DOHH2 (cell line): ENCODE results near the gene WRAP53.

ENCODE experiments used
- H3F3A ChIP-seq: fragments of 200-600 bp; sonication (generic), shearing (Covaris generic); 2 replicates; pipeline ENCODE4 v1.6.0; 2016; ENCODE audit warnings: antibody characterized with exemption, mild to moderate bottlenecking; ENCODE audit not compliant: control insufficient read depth, insufficient read depth
- H3K27ac ChIP-seq: fragments of 200-600 bp; sonication (generic); 2 replicates; pipeline ENCODE4 v1.5.1; 2014; ENCODE audit warnings: low read depth, mild to moderate bottlenecking, low read length, moderate library complexity
- H3K27me3 ChIP-seq: fragments of 200-600 bp; sonication (generic); 2 replicates; pipeline ENCODE4 v1.6.1; 2014; ENCODE audit warnings: mild to moderate bottlenecking, low read length, mixed read lengths; ENCODE audit not compliant: control insufficient read depth
- H3K36me3 ChIP-seq: fragments of 200-600 bp; sonication (generic); 2 replicates; pipeline ENCODE4 v1.6.1; 2014; ENCODE audit warnings: mild to moderate bottlenecking, low read length, moderate library complexity, mixed read lengths; ENCODE audit not compliant: control insufficient read depth
- H3K4me1 ChIP-seq: fragments of 200-600 bp; sonication (generic); 2 replicates; pipeline ENCODE4 v1.6.1; 2014; ENCODE audit warnings: mild to moderate bottlenecking, low read length, mixed read lengths; ENCODE audit not compliant: control insufficient read depth
- H3K4me2 ChIP-seq: fragments of 200-600 bp; sonication (generic); 2 replicates; pipeline ENCODE4 v1.6.0; 2014; ENCODE audit warnings: mild to moderate bottlenecking, low read length, moderate library complexity
- H3K4me3 ChIP-seq: fragments of 200-600 bp; sonication (generic); 2 replicates; pipeline ENCODE4 v1.5.1; 2014; ENCODE audit warnings: mild to moderate bottlenecking, low read length, mixed read lengths
- H3K79me2 ChIP-seq: fragments of 200-600 bp; sonication (generic); 2 replicates; pipeline ENCODE4 v1.6.1; 2014; ENCODE audit warnings: mild to moderate bottlenecking, low read length, mixed read lengths; ENCODE audit not compliant: control insufficient read depth
- H3K9me2 ChIP-seq: fragments of 200-600 bp; sonication (generic); replicated peaks from 2 replicates; pipeline ENCODE4 v1.6.1; 2014; ENCODE audit warnings: mild to moderate bottlenecking, low read length, mixed read lengths; ENCODE audit not compliant: control insufficient read depth
- H3K9me3 ChIP-seq: fragments of 200-600 bp; sonication (generic); 2 replicates; pipeline ENCODE4 v1.6.1; 2014; ENCODE audit warnings: antibody characterized with exemption, low read length, mixed read lengths; ENCODE audit not compliant: control insufficient read depth, insufficient read depth
- H4K20me1 ChIP-seq: fragments of 200-600 bp; sonication (generic); 2 replicates; pipeline ENCODE4 v1.6.0; 2014; ENCODE audit warnings: low read depth, mild to moderate bottlenecking, antibody characterized with exemption, low read length, moderate library complexity; ENCODE audit not compliant: control insufficient read depth, insufficient read depth
- CTCF ChIP-seq: fragments of 200-600 bp; sonication (generic); IDR thresholded peaks from one replicate; pipeline ENCODE4 v1.5.1; 2014; ENCODE audit warnings: antibody characterized with exemption, mild to moderate bottlenecking, low read depth, low read length; ENCODE audit not compliant: poor library complexity, severe bottlenecking
- EZH2phosphoT487 ChIP-seq: fragments of 200-600 bp; sonication (generic); IDR thresholded peaks from 2 replicates; pipeline ENCODE4 v1.6.1; 2017; ENCODE audit warnings: borderline replicate concordance, mild to moderate bottlenecking, antibody characterized with exemption, low read length, moderate library complexity, mixed read lengths

WRAP53 gene

GRCh38 chr17:7654832-7655540, 33.3 kb upstream of the WRAP53 start:
- no peaks in the 10 kb centered on the region for H3K79me2 ChIP-seq
- no peaks in the 10 kb centered on the region for H3K9me2 ChIP-seq
- no peaks in the 10 kb centered on the region for H3K36me3 ChIP-seq
- H3K4me2 ChIP-seq, result no peak overlapping the region
- no peaks in the 10 kb centered on the region for H3K9me3 ChIP-seq
- H3K4me1 ChIP-seq, result peaks cover 14% of the 10 kb centered on the region
- no peak overlapping the region for H3K4me3 ChIP-seq
- no peak overlapping the region for H3K27ac ChIP-seq
- H3K27me3 ChIP-seq, result peaks cover 55% of the 10 kb centered on the region
- no peaks in the 10 kb centered on the region for H3F3A ChIP-seq
- H4K20me1 ChIP-seq, result no peaks in the 10 kb centered on the region
- TF ChIP-seq EZH2phosphoT487, result no peak
- no peak for TF ChIP-seq CTCF

GRCh38 chr17:7655541-7655840, 32.8 kb upstream of the WRAP53 start:
- H3K27ac ChIP-seq, result no peak overlapping the region
- no peaks in the 10 kb centered on the region for H3K79me2 ChIP-seq
- H3K9me3 ChIP-seq, result no peaks in the 10 kb centered on the region
- no peak overlapping the region for H3K4me3 ChIP-seq
- H3F3A ChIP-seq, result no peaks in the 10 kb centered on the region
- TF ChIP-seq CTCF, result no peak
- no peak for TF ChIP-seq EZH2phosphoT487
- H3K27me3 ChIP-seq, result peaks cover 50% of the 10 kb centered on the region
- peaks cover 9% of the 10 kb centered on the region for H3K4me1 ChIP-seq
- H3K9me2 ChIP-seq, result no peaks in the 10 kb centered on the region
- no peaks in the 10 kb centered on the region for H4K20me1 ChIP-seq
- no peaks in the 10 kb centered on the region for H3K36me3 ChIP-seq
- H3K4me2 ChIP-seq, result no peak overlapping the region

- H4K20me1 ChIP-seq, result no peaks in the 10 kb centered on the region
- H3K79me2 ChIP-seq, result no peaks in the 10 kb centered on the region
- no peaks in the 10 kb centered on the region for H3K36me3 ChIP-seq
- H3K4me1 ChIP-seq, result no peaks in the 10 kb centered on the region
- H3K4me2 ChIP-seq, result no peak overlapping the region
- peaks cover 36% of the 10 kb centered on the region for H3K27me3 ChIP-seq
- no peaks in the 10 kb centered on the region for H3K9me3 ChIP-seq
- TF ChIP-seq CTCF (no peak), EZH2phosphoT487 (no peak)
- no peaks in the 10 kb centered on the region for H3K9me2 ChIP-seq
- no peak overlapping the region for H3K27ac ChIP-seq
- no peak overlapping the region for H3K4me3 ChIP-seq
- no peaks in the 10 kb centered on the region for H3F3A ChIP-seq
Measured at GRCh38 chr17:7656958-7657609, 31.2 kb upstream of the WRAP53 start.
